Measurements from ENCODE around the gene GNG2.

DNA sequence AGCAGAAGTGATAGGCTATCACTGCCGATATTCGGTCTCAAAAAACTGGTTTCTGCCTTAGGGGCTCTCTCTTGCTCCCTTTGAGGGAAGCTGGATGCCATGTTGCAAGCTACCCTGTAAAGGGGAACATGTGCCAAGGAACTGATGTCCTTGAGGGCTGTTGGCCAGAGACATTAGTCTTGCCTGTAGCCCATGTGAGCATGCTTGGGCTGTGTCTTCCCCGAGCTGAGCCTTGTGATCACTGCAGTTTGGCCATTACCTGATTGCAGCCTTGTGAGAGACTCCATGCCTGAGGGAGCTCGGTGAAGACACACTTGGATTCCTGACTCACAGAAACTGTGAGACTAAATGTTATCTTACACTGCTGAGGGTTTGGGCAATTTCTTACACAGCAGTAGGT, 147.7 kb downstream of the GNG2 start:
- TF ChIP-seq, protein P1, sequence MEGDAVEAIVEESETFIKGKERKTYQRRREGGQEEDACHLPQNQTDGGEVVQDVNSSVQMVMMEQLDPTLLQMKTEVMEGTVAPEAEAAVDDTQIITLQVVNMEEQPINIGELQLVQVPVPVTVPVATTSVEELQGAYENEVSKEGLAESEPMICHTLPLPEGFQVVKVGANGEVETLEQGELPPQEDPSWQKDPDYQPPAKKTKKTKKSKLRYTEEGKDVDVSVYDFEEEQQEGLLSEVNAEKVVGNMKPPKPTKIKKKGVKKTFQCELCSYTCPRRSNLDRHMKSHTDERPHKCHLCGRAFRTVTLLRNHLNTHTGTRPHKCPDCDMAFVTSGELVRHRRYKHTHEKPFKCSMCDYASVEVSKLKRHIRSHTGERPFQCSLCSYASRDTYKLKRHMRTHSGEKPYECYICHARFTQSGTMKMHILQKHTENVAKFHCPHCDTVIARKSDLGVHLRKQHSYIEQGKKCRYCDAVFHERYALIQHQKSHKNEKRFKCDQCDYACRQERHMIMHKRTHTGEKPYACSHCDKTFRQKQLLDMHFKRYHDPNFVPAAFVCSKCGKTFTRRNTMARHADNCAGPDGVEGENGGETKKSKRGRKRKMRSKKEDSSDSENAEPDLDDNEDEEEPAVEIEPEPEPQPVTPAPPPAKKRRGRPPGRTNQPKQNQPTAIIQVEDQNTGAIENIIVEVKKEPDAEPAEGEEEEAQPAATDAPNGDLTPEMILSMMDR (conservative IDR thresholded peaks at IDR 0.05 in 1 of 2, IDR thresholded peaks at IDR 0.05 in 1 of 2; ENCODE audit: low read depth in 1 of 2, low read length in 2 of 2): no peak
- no peak for TF ChIP-seq EZH2 (IDR thresholded peaks at IDR 0.05; ENCODE audit: low read length, missing control alignments)
